8988T (cell line): ENCODE results near the gene PPIL6.

Experiments
- DNase-seq: peaks from one replicate; pipeline ENCODE4 v3.0.0; 2011

Gene PPIL6

GRCh38 chr6:109449064-109449794 lies 8.8 kb upstream of the PPIL6 start:
- DNase-seq = no peak

DNA sequence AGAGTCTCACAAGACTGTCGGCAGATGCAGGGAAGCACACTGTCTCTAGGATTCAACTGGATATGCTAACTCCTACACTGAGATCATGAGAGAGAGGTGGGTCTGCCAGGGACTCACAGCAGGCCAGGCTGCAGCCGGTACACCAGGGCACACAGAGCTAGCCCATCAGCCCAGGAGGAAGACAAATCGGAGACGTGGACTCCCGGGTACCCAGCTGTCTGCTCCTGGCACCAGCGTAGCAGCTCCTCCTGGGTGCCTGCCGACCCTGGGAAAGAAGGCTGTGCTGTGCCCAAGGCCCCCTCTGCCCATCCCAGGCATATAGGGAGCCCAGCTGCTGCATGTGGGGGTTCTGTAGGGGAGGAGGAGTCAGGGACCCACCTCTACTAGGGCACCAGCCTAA lies 8.2 kb upstream of the PPIL6 start:
- no peak for DNase-seq

DNA sequence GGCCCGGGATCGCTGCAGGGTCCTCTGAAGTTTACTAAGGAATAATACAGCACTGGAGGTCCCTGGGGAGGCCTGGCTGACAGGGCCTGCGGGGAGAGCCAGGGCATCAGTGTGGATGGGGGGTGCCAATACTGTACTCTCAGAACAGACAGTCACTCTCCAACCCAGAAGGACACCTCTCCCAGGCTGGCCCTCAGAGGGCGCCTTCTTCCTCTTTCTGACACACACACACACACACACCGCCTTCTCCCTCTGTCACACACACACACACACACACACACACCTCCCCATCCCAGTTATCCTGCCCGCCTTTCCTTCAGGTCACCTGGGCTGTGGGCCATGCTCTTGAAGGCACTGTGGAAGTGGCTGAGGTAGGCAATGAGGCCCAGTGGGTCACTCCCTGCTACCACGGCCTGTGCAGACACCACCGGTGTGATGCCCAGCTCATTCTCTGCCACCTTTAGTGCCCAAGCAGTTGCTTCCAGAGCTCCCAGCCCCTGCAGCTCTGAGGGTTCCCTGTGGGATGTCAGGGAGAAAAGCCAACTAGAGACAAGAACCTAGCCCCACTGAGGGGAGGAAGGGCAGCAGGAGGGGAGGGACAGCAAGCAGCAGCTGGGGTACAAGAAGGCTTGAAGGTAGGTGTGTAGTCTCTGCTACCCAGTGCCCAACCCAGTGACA lies 7.6 kb upstream of the PPIL6 start:
- no peak for DNase-seq

- DNase-seq = no peak
Observed at GRCh38 chr6:109447087-109447486, 6.7 kb upstream of the PPIL6 start.

- no peak for DNase-seq
Observed at GRCh38 chr6:109446541-109446940, 6.1 kb upstream of the PPIL6 start.

DNA sequence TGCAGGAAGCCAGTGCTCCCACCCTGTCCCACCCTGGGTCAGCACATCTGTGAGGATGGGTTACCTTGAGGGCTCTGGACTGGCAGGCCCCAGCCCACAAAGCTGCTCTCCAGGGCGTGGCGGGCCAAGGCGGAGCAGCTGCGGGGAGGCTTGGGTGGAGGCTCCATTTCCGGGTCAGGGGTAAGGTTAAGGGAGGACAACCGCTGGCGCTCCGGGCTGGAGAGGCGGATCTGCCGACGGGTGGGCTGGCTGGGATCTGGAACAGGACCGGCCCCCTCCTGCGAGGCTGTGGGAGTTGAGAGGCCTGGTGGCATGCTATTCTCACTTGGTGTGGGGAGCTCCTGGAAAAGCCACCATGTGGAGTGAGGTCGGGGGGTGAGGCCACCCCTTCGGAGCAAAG lies 5.6 kb upstream of the PPIL6 start:
- no peak for DNase-seq

- no peak for DNase-seq
Observed at GRCh38 chr6:109445382-109445781, 5.0 kb upstream of the PPIL6 start.

- no peak for DNase-seq
Observed at GRCh38 chr6:109443425-109443950, 3.1 kb upstream of the PPIL6 start.

GRCh38 chr6:109442393-109442924 lies 2.0 kb upstream of the PPIL6 start:
- no peak for DNase-seq

DNA sequence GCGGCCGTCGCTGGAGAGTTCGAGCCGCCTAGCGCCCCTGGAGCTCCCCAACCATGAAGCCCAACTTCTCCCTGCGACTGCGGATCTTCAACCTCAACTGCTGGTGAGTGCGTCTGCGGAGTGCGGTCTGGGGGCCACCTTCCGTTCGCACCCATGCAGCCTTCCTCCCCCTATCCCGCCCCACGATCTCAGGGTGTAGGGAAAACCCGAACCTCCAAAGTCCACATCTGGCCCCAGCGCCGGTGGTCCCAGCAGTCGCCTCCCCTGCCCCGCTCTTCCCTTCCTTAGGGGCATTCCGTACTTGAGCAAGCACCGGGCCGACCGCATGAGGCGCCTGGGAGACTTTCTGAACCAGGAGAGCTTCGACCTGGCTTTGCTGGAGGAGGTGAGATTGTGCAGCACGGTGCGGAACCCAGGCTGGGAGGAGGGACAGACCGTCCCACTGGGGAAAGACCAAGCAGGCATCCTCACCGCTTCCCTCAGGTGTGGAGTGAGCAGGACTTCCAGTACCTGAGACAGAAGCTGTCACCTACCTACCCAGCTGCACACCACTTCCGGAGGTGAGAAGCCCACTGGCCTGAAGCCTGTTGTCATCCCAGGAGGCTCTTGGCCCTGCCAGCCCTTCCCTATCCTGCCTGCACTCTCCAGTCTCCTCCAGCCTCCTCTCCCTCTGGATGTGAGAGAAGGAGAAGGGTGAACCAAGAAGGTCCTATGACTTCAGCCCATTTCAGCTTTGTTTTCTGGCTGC lies 815 bp upstream of the PPIL6 start:
- DNase-seq = no peak

GRCh38 chr6:109436041-109436440 lies 4.4 kb downstream of the PPIL6 start:
- no peak for DNase-seq

DNA sequence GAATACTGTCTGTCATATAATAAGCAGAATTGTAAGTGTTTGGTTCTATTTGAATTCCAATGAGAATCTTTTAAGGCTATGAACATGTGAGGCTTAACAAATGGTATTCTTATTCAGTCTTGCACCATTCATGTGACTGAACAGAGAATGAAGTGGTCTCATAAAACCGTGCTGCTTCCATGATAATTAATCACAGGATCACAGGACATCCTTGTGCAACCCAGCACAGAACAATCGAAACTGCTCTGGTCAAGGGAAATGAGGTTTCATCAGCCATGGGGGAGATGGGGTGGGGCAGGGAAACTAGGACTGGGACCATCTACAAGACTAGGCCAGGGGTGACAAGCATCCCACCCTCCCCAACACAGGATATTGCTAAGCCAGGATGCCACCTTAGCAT lies 6.0 kb downstream of the PPIL6 start:
- no peak for DNase-seq

GRCh38 chr6:109429496-109429895 lies 10.9 kb downstream of the PPIL6 start:
- no peak for DNase-seq

- DNase-seq = no peak
Observed at GRCh38 chr6:109428889-109429477, 11.4 kb downstream of the PPIL6 start.

- no peak for DNase-seq
Observed at GRCh38 chr6:109424946-109425345, 15.5 kb downstream of the PPIL6 start.

DNA sequence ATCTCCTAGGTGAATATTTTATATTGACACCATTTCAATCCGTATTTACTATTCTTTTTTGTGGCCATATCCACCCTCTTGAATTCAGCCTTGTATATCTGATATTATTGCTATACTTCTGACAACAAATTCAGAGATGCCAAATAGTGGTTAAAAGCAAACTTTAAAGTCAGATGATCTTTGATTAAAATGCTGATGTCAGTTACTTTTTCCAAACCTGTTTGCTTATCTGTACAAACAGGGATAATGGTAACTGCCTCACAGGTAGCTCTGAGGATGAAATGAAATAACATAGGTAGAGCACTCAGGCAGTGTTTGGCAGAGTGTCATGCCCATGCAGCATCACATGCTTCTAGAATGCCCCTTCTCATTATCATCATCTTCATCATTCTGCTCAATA lies 19.2 kb downstream of the PPIL6 start:
- no peak for DNase-seq

DNA sequence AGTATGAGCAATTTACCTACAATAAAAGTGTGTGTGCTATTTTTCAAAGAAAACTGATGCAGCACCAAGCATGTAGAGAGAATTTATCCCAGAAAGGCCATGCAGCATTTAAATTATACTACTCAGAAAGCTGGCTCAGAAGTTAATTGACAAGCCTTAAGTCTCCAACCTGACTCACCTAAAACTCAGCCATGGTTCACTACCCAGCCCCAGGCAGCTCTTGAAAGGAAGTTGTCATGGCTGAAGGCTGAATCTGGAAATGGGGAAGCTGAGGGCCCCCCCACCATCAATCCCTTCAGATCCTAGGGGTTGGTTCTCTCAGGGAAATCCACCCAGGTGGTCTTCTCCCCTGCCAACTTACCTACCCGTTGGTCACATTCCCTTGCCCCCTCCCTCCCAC lies 19.7 kb downstream of the PPIL6 start:
- no peak for DNase-seq

DNA sequence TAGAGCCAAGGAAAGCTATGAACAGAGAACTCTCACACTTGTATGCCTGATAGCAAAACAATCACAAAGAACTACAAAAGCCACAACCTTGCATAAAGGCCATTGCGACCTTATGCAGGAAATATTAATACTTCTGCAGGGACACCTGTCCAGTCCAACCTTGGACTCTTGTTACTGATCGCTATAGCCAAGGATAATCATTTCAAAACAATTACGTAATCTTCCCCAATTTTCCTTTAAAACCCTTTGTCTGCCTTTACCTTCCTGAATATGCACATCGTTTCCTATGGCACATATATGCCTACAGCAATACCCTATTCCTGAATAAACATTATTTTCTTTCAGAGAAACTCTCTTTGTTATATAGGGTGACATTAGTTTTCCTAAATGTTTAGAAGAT lies 22.8 kb downstream of the PPIL6 start:
- no peak for DNase-seq

DNA sequence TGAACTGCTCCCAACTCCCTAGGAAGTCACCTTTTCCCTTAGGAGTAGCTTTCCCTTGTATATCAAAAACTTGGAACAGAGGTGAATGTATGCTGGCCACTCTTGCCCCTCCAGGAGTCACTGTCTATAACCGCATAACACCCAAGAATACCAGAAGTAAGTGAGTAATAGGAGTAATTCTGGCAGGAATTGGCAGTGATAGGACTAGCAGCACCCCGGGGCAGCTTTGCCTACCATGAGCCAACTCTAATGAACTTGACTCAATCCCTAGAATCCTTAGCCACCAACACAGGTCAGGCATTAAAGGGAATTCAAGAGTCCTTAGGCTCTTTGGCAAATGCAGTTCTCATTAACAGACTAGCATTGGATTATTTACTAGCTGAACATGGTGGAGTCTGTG lies 29.4 kb downstream of the PPIL6 start:
- DNase-seq = no peak

DNA sequence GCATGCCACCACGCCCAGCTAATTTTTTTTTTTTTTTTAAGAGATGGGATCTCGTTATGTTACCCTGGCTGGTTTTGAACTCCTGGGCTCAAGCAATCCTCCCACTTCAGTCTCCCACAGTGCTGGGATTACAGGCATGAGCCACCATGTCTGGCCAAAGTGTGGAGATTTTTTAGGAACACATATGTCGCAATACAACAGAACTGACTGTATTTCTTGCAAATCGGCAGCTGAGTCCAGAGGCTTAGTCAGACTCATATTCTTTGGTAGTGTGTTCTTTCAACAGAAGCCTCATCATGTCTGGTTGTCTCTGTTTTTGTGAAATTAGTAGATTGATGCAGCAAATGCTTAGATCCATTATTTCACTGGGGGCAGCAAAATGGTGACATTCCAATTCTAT lies 34.2 kb downstream of the PPIL6 start:
- no peak for DNase-seq

DNA sequence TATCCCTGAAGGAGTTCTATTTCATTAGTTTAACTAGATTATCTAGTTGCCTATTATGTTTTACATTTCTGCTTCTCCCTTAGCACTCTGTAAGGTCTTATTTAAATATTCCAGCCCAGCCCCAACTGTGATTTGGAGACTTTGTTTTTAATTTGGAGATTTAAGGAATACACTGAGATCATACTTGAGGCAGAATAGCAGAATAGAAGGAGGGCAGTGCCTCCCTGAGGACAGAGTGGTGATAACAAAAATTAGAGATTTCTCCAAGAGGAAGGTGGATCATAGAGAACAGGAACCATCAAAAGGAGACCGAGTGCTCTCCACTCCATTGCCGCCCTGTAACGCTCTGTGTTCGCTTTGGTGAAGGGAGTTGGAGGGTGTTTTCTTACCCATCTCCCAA lies 43.4 kb downstream of the PPIL6 start:
- DNase-seq = no peak

DNA sequence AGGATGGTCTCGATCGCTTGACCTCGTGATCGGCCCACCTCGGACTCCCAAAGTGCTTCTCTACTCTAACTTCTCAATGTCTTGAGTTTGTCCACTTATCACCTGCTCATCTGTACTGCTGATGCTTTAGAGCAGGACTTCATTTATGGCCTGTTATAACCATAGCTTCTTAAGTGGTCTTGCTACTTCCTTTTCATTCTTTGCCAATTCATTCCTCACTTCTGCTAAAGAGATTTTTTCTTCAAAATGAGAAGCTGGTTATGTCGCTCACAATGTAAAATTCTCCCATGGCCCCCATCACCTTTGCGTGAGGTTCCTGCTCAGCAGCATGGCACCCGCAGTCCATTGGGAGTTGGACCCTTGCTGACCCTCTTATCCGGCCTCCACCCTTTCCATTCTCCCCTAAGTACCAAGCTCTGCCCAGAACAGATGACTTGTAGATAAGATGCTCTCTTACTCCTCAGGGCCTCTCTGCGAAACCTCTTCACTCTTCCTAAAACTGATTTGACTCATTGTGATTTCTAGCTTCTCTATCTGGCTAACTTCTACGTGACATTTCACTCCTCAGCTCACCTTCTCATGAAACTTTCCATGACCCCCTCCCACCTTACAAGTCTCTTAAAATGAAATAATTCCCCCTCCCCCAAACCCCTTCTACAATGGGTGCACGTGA lies 44.2 kb downstream of the PPIL6 start:
- no peak for DNase-seq

GRCh38 chr6:109393886-109394281 lies 46.5 kb downstream of the PPIL6 start:
- no peak for DNase-seq
